Measurements from ENCODE around the gene ELK1.

- no peak for TF ChIP-seq GATA2 (IDR thresholded peaks at IDR 0.05; ENCODE audit: low read depth, low read length)
- TF ChIP-seq GATA3 (IDR thresholded peaks at IDR 0.05; ENCODE audit: low read depth, low read length): no peak
These were observed 24.4 kb upstream of the ELK1 start for GRCh38 chrX:47674776-47675175.
